DND-41 (cell line): Measurements from ENCODE around the gene ARSI.

Experiments used
- ATAC-seq: fragments of 200-7000 bp; cut with Tn5 transposase; 3 replicates; pipeline ENCODE4 v1.9.1; 2021; ENCODE audit warnings: low read depth; ENCODE audit not compliant: insufficient read depth
- DNase-seq: peaks from one replicate; pipeline ENCODE4 v3.0.0-alpha.2; 2020
- H2AFZ ChIP-seq: 2 replicates; pipeline ENCODE4 v1.6.0; 2012; ENCODE audit warnings: low read depth, low read length
- H3K27ac ChIP-seq: 2 replicates; pipeline ENCODE4 v1.5.1; 2012; ENCODE audit warnings: low read length, inconsistent platforms
- H3K27me3 ChIP-seq: fragments of 200-600 bp; sonication (generic); 2 replicates; pipeline ENCODE4 v1.6.0; 2012; ENCODE audit warnings: low read length, mild to moderate bottlenecking, inconsistent platforms; ENCODE audit not compliant: insufficient read depth, poor library complexity
- H3K36me3 ChIP-seq: 2 replicates; pipeline ENCODE4 v1.5.1; 2012; ENCODE audit warnings: low read length, inconsistent platforms; ENCODE audit not compliant: insufficient read depth
- H3K4me1 ChIP-seq: 2 replicates; pipeline ENCODE4 v1.5.1; 2012; ENCODE audit warnings: mild to moderate bottlenecking, low read length; ENCODE audit not compliant: insufficient read depth
- H3K4me2 ChIP-seq: 2 replicates; pipeline ENCODE4 v1.6.0; 2012; ENCODE audit warnings: mild to moderate bottlenecking, moderate library complexity, low read length, inconsistent platforms; ENCODE audit not compliant: insufficient read depth
- H3K4me3 ChIP-seq, 2 experiments: fragments of 200-600 bp in 1 of 2; shearing (Covaris generic) in 1 of 2; 2 replicates each; pipeline ENCODE4 v1.5.1; 2012 to 2016; ENCODE audit warnings: inconsistent platforms in 2 of 2, low read length in 2 of 2, mild to moderate bottlenecking in 2 of 2, low read depth in 1 of 2, moderate library complexity in 1 of 2
- H3K79me2 ChIP-seq: 2 replicates; pipeline ENCODE4 v1.6.0; 2012; ENCODE audit warnings: low read length, inconsistent platforms; ENCODE audit not compliant: insufficient read depth
- H3K9ac ChIP-seq: 2 replicates; pipeline ENCODE4 v1.6.0; 2012; ENCODE audit warnings: low read depth, mild to moderate bottlenecking, inconsistent platforms, low read length, moderate library complexity
- H3K9me3 ChIP-seq: 2 replicates; pipeline ENCODE4 v1.5.1; 2012; ENCODE audit warnings: low read length, moderate library complexity, mild to moderate bottlenecking, inconsistent platforms; ENCODE audit not compliant: insufficient read depth, severe bottlenecking
- H4K20me1 ChIP-seq: 2 replicates; pipeline ENCODE4 v1.6.0; 2012; ENCODE audit warnings: low read length; ENCODE audit not compliant: insufficient read depth
- CTCF ChIP-seq: IDR thresholded peaks from 2 replicates; pipeline ENCODE4 v1.5.1; 2012; ENCODE audit warnings: borderline replicate concordance, low read length, moderate library complexity, mild to moderate bottlenecking; ENCODE audit not compliant: poor library complexity, severe bottlenecking; ENCODE audit errors: extremely low read depth
- EZH2 ChIP-seq: IDR thresholded peaks from 3 replicates; pipeline ENCODE4 v1.6.1; 2012; ENCODE audit warnings: borderline replicate concordance, low read depth, mild to moderate bottlenecking, moderate library complexity, low read length, inconsistent platforms; ENCODE audit not compliant: severe bottlenecking

The ARSI gene

GRCh38 chr5:150347451-150347850, 44.7 kb upstream of the ARSI start:
- TF ChIP-seq CTCF (no peak), EZH2 (no peak)
- DNase-seq, result no peak
- no peaks in the 10 kb centered on the region for H3K79me2 ChIP-seq
- H4K20me1 ChIP-seq, result no peaks in the 10 kb centered on the region
- H3K4me1 ChIP-seq, result no peaks in the 10 kb centered on the region
- H3K27ac ChIP-seq, result no peak overlapping the region
- no peak overlapping the region for H2AFZ ChIP-seq
- ATAC-seq, result no peak
- H3K9me3 ChIP-seq, result no peaks in the 10 kb centered on the region
- no peaks in the 10 kb centered on the region for H3K36me3 ChIP-seq
- no peak overlapping the region for H3K4me2 ChIP-seq
- no peak overlapping the region for H3K4me3 ChIP-seq
- H3K27me3 ChIP-seq, result peaks cover 12% of the 10 kb centered on the region
- H3K9ac ChIP-seq, result no peak overlapping the region

- Histone ChIP-seq H3K4me3 (no peak overlapping the region), H3K4me2 (no peak overlapping the region), H3K27me3 (peaks cover 12% of the 10 kb centered on the region), H2AFZ (no peak overlapping the region), H3K27ac (no peak overlapping the region), H3K9me3 (no peaks in the 10 kb centered on the region), H3K79me2 (no peaks in the 10 kb centered on the region), H4K20me1 (no peaks in the 10 kb centered on the region), H3K4me1 (no peaks in the 10 kb centered on the region), H3K36me3 (no peaks in the 10 kb centered on the region), H3K9ac (no peak overlapping the region)
- DNase-seq (no peak), ATAC-seq (no peak)
- TF ChIP-seq CTCF, result no peak
- no peak for TF ChIP-seq EZH2
Measured at GRCh38 chr5:150347003-150347402, 44.3 kb upstream of the ARSI start.

- Histone ChIP-seq H2AFZ (no peak overlapping the region), H3K9ac (no peak overlapping the region), H3K27me3 (peaks cover 13% of the 10 kb centered on the region), H3K4me1 (no peaks in the 10 kb centered on the region), H3K79me2 (no peaks in the 10 kb centered on the region), H3K4me2 (no peak overlapping the region), H4K20me1 (no peaks in the 10 kb centered on the region), H3K9me3 (no peaks in the 10 kb centered on the region), H3K36me3 (no peaks in the 10 kb centered on the region), H3K27ac (no peak overlapping the region), H3K4me3 (no peak overlapping the region)
- TF ChIP-seq CTCF (no peak), EZH2 (no peak)
- ATAC-seq (no peak), DNase-seq (no peak)
Measured at GRCh38 chr5:150346592-150346991, 43.9 kb upstream of the ARSI start.

- ATAC-seq (no peak), DNase-seq (no peak)
- H3K9me3 ChIP-seq, result no peaks in the 10 kb centered on the region
- no peak overlapping the region for H2AFZ ChIP-seq
- H3K27ac ChIP-seq, result no peak overlapping the region
- H3K4me2 ChIP-seq, result no peak overlapping the region
- H3K9ac ChIP-seq, result no peak overlapping the region
- H3K4me3 ChIP-seq, result no peak overlapping the region
- H3K36me3 ChIP-seq, result no peaks in the 10 kb centered on the region
- no peaks in the 10 kb centered on the region for H4K20me1 ChIP-seq
- H3K4me1 ChIP-seq, result no peaks in the 10 kb centered on the region
- TF ChIP-seq CTCF (no peak), EZH2 (no peak)
- H3K27me3 ChIP-seq, result peaks cover 18% of the 10 kb centered on the region
- H3K79me2 ChIP-seq, result no peaks in the 10 kb centered on the region
Measured at GRCh38 chr5:150345716-150346115, 43.0 kb upstream of the ARSI start.
